DOHH2 (cell line): ENCODE measurements around the gene RBM47.

Experiments
- EZH2phosphoT487 ChIP-seq: fragments of 200-600 bp; sonication (generic); IDR thresholded peaks from 2 replicates; pipeline ENCODE4 v1.6.1; 2017; ENCODE audit warnings: borderline replicate concordance, mild to moderate bottlenecking, antibody characterized with exemption, low read length, moderate library complexity, mixed read lengths
- TF ChIP-seq, protein P1 (sequence below): fragments of 200-600 bp; sonication (generic); IDR thresholded peaks from one replicate; pipeline ENCODE4 v1.5.1; 2014; ENCODE audit warnings: antibody characterized with exemption, mild to moderate bottlenecking, low read depth, low read length; ENCODE audit not compliant: poor library complexity, severe bottlenecking

DNA sequence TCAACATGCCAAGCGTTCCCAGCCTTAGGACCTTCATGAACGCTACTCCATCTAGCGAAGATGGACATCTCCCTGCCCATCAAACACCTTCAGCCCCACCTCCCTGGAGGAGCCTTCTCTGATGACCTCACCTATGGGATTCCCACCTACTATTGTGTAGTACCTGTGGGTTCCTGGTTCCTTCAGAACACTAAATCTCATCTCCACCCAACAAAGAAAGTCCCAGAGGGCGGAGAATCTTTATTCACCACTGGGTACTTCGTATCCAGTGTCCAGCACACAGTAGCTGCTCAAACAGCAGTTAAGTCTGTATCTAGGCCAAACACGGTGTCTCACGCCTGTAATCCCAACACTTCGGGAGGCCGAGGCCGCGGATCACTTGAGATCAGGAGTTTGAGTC lies 10.1 kb downstream of the RBM47 start:
- TF ChIP-seq, protein P1, sequence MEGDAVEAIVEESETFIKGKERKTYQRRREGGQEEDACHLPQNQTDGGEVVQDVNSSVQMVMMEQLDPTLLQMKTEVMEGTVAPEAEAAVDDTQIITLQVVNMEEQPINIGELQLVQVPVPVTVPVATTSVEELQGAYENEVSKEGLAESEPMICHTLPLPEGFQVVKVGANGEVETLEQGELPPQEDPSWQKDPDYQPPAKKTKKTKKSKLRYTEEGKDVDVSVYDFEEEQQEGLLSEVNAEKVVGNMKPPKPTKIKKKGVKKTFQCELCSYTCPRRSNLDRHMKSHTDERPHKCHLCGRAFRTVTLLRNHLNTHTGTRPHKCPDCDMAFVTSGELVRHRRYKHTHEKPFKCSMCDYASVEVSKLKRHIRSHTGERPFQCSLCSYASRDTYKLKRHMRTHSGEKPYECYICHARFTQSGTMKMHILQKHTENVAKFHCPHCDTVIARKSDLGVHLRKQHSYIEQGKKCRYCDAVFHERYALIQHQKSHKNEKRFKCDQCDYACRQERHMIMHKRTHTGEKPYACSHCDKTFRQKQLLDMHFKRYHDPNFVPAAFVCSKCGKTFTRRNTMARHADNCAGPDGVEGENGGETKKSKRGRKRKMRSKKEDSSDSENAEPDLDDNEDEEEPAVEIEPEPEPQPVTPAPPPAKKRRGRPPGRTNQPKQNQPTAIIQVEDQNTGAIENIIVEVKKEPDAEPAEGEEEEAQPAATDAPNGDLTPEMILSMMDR = no peak
- no peak for TF ChIP-seq EZH2phosphoT487
